ENCODE data around the gene KLK3. TPM values are rescaled to one million over a fixed set of nuclear protein-coding genes. Genes with fewer than 3 reads are reported as not detected.

The KLK3 gene
- total RNA-seq, 2 experiments from 2014 or later: not detected

GRCh38 chr19:50823389-50824042, 31.2 kb upstream of the KLK3 start, which contains the start of gene KLK1:
TSS of gene KLK1 (minus strand) at chr19:50823787. CDS start at chr19:50823748, 39 bp downstream.
- no peak within 1 kb of the TSS for H3K27ac Mint-ChIP-seq
- no peak within 1 kb of the TSS for H3K4me3 Mint-ChIP-seq
- H3K4me1 Mint-ChIP-seq: peaks cover 20% of the 10 kb centered on the region
- peaks cover 74% of the 10 kb centered on the region for H3K27me3 Mint-ChIP-seq
- no peaks in the 10 kb centered on the region for H3K36me3 Mint-ChIP-seq
- H3K9me3 Mint-ChIP-seq: no peaks in the 10 kb centered on the region
- DNase-seq: no peak

GRCh38 chr19:50826492-50827240, 28.0 kb upstream of the KLK3 start:
- no peak for DNase-seq
- H3K36me3 Mint-ChIP-seq: no peaks in the 10 kb centered on the region
- H3K4me1 Mint-ChIP-seq: no peaks in the 10 kb centered on the region
- no peak overlapping the region for H3K4me3 Mint-ChIP-seq
- peaks cover 58% of the 10 kb centered on the region for H3K27me3 Mint-ChIP-seq
- H3K27ac Mint-ChIP-seq: no peak overlapping the region
- H3K9me3 Mint-ChIP-seq: no peaks in the 10 kb centered on the region

GRCh38 chr19:50827476-50827875, 27.2 kb upstream of the KLK3 start:
- Mint-ChIP-seq H3K9me3 (no peaks in the 10 kb centered on the region), H3K4me3 (no peak overlapping the region), H3K4me1 (no peaks in the 10 kb centered on the region), H3K27ac (no peak overlapping the region), H3K36me3 (no peaks in the 10 kb centered on the region), H3K27me3 (peaks cover 56% of the 10 kb centered on the region)
- DNase-seq: no peak

- peaks cover 59% of the 10 kb centered on the region for H3K27me3 Mint-ChIP-seq
- H3K36me3 Mint-ChIP-seq: no peaks in the 10 kb centered on the region
These were observed 24.9 kb upstream of the KLK3 start for GRCh38 chr19:50829801-50830200.

GRCh38 chr19:50830266-50831025, 24.3 kb upstream of the KLK3 start:
- H3K4me3 Mint-ChIP-seq: no peak overlapping the region
- no peaks in the 10 kb centered on the region for H3K36me3 Mint-ChIP-seq
- no peaks in the 10 kb centered on the region for H3K9me3 Mint-ChIP-seq
- no peak for DNase-seq
- H3K4me1 Mint-ChIP-seq: peaks cover 4% of the 10 kb centered on the region
- peaks cover 66% of the 10 kb centered on the region for H3K27me3 Mint-ChIP-seq
- no peak overlapping the region for H3K27ac Mint-ChIP-seq

More at GRCh38 chr19:50829801-50830200, 24.9 kb upstream of the KLK3 start:
- no peak overlapping the region for H3K4me3 Mint-ChIP-seq
- H3K9me3 Mint-ChIP-seq: no peaks in the 10 kb centered on the region
- no peak for DNase-seq
- H3K4me1 Mint-ChIP-seq: no peaks in the 10 kb centered on the region
- no peak overlapping the region for H3K27ac Mint-ChIP-seq

GRCh38 chr19:50831026-50831396, 23.7 kb upstream of the KLK3 start:
- H3K27me3 Mint-ChIP-seq: peaks cover 67% of the 10 kb centered on the region
- no peaks in the 10 kb centered on the region for H3K36me3 Mint-ChIP-seq
- no peak for DNase-seq
- H3K27ac Mint-ChIP-seq: no peak overlapping the region
- H3K9me3 Mint-ChIP-seq: no peaks in the 10 kb centered on the region
- H3K4me1 Mint-ChIP-seq: peaks cover 4% of the 10 kb centered on the region
- H3K4me3 Mint-ChIP-seq: no peak overlapping the region

- no peaks in the 10 kb centered on the region for H3K9me3 Mint-ChIP-seq
- H3K36me3 Mint-ChIP-seq: no peaks in the 10 kb centered on the region
- H3K27ac Mint-ChIP-seq: no peak overlapping the region
- H3K4me1 Mint-ChIP-seq: peaks cover 10% of the 10 kb centered on the region
- no peak overlapping the region for H3K4me3 Mint-ChIP-seq
- H3K27me3 Mint-ChIP-seq: peaks cover 73% of the 10 kb centered on the region
- no peak for DNase-seq
These were observed 22.0 kb upstream of the KLK3 start for GRCh38 chr19:50832666-50833065.

GRCh38 chr19:50833117-50833801, 21.5 kb upstream of the KLK3 start, which contains the start of gene KLK15:
TSS of gene KLK15 (minus strand) at chr19:50833574. CDS start at chr19:50831492, 2,082 bp downstream.
- no peaks in the 10 kb centered on the region for H3K36me3 Mint-ChIP-seq
- H3K27ac Mint-ChIP-seq: no peak within 1 kb of the TSS
- peaks cover 73% of the 10 kb centered on the region for H3K27me3 Mint-ChIP-seq
- no peaks in the 10 kb centered on the region for H3K9me3 Mint-ChIP-seq
- no peak for DNase-seq
- H3K4me3 Mint-ChIP-seq: no peak within 1 kb of the TSS
- peaks cover 10% of the 10 kb centered on the region for H3K4me1 Mint-ChIP-seq

- Mint-ChIP-seq H3K9me3 (no peaks in the 10 kb centered on the region), H3K4me1 (peaks cover 10% of the 10 kb centered on the region), H3K4me3 (no peak overlapping the region), H3K27ac (no peak overlapping the region), H3K36me3 (no peaks in the 10 kb centered on the region), H3K27me3 (peaks cover 75% of the 10 kb centered on the region)
- DNase-seq: no peak
These were observed 20.9 kb upstream of the KLK3 start for GRCh38 chr19:50833802-50834167.

- peak overlapping the region; percentile 77 for H3K4me3 Mint-ChIP-seq
- DNase-seq: no peak
- H3K27me3 Mint-ChIP-seq: peaks cover 73% of the 10 kb centered on the region
- H3K36me3 Mint-ChIP-seq: no peaks in the 10 kb centered on the region
- H3K9me3 Mint-ChIP-seq: no peaks in the 10 kb centered on the region
- H3K4me1 Mint-ChIP-seq: peaks cover 10% of the 10 kb centered on the region
- H3K27ac Mint-ChIP-seq: no peak overlapping the region
These were observed 19.5 kb upstream of the KLK3 start for GRCh38 chr19:50835103-50835784.

GRCh38 chr19:50835785-50836542, 18.8 kb upstream of the KLK3 start:
- H3K4me3 Mint-ChIP-seq: peak overlapping the region; percentile 77
- DNase-seq: peak; percentile 84
- H3K9me3 Mint-ChIP-seq: no peaks in the 10 kb centered on the region
- H3K36me3 Mint-ChIP-seq: no peaks in the 10 kb centered on the region
- H3K27me3 Mint-ChIP-seq: peaks cover 71% of the 10 kb centered on the region
- peak overlapping the region; percentile 19 for H3K27ac Mint-ChIP-seq
- peaks cover 10% of the 10 kb centered on the region for H3K4me1 Mint-ChIP-seq

- H3K27me3 Mint-ChIP-seq: peaks cover 64% of the 10 kb centered on the region
- peaks cover 2% of the 10 kb centered on the region for H3K9me3 Mint-ChIP-seq
- DNase-seq: no peak
- peaks cover 10% of the 10 kb centered on the region for H3K4me1 Mint-ChIP-seq
- H3K4me3 Mint-ChIP-seq: peak overlapping the region; percentile 77
- peak overlapping the region; percentile 19 for H3K27ac Mint-ChIP-seq
- H3K36me3 Mint-ChIP-seq: no peaks in the 10 kb centered on the region
These were observed 18.0 kb upstream of the KLK3 start for GRCh38 chr19:50836543-50837195.

- H3K4me1 Mint-ChIP-seq: peaks cover 10% of the 10 kb centered on the region
- H3K36me3 Mint-ChIP-seq: no peaks in the 10 kb centered on the region
- DNase-seq: no peak
- H3K9me3 Mint-ChIP-seq: peaks cover 2% of the 10 kb centered on the region
- no peak overlapping the region for H3K4me3 Mint-ChIP-seq
- H3K27me3 Mint-ChIP-seq: peaks cover 59% of the 10 kb centered on the region
- H3K27ac Mint-ChIP-seq: no peak overlapping the region
These were observed 17.4 kb upstream of the KLK3 start for GRCh38 chr19:50837300-50837699.

Data from activated naive CD8-positive, alpha-beta T cell treated with anti-CD3 and anti-CD28 coated beads for 36 hours (primary cell).